ENCODE measurements around the gene ADAMTSL1. TPM values are rescaled to one million over a fixed set of nuclear protein-coding genes. Genes with fewer than 3 reads are reported as not detected.

The ADAMTSL1 gene
- total and polyA plus RNA-seq, 9 donors: 1.2 to 20.0 (median 6.1) TPM

DNA sequence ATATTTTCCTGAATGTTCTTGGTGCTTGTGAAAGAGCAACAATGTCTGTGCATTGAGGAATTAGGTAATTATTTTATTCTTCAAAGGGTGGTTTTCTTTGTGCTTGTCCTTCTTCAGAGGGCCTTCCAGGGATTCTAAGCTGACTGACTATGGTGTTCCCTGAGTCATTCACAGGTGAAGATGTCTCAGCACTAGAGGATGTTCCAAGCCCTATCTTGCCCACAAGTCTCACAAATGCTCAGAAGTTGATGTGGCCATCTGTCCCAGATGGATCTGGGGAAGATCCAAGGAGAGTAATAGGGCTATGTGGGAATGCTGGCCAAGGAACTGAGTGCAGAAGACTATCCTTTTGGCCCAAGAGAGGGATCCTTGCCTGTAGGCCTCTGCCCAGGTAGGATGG is 120.9 kb downstream of the ADAMTSL1 start:
- Histone ChIP-seq H3K4me1 (ENCODE audit: insufficient read depth) (no peaks in the 10 kb centered on the region), H3K27ac (no peak overlapping the region), H3K4me3 (no peak overlapping the region), H3K36me3 (no peaks in the 10 kb centered on the region), H3K9me3 (no peaks in the 10 kb centered on the region), H3K27me3 (no peaks in the 10 kb centered on the region)
- no peak for DNase-seq
- intact Hi-C loops (cut with DNase I): loop anchor here in 1 of 4 donors (5.0 kb wide), 1 partner anchor 68 kb away; no protein-coding TSS in a partner anchor
- TF ChIP-seq POLR2A (IDR thresholded peaks at IDR 0.05) (no peak), CTCF (IDR thresholded peaks at IDR 0.05) (no peak), EP300 (IDR thresholded peaks at IDR 0.05) (no peak)

- Histone ChIP-seq H3K36me3 (no peaks in the 10 kb centered on the region), H3K4me3 (no peak overlapping the region), H3K27me3 (no peaks in the 10 kb centered on the region), H3K27ac (no peak overlapping the region), H3K4me1 (ENCODE audit: insufficient read depth) (no peaks in the 10 kb centered on the region), H3K9me3 (no peaks in the 10 kb centered on the region)
- intact Hi-C loops (cut with DNase I): loop anchor here in 1 of 4 donors (5.0 kb wide), 1 partner anchor 68 kb away; no protein-coding TSS in a partner anchor
- DNase-seq: no peak
- TF ChIP-seq EP300 (IDR thresholded peaks at IDR 0.05) (no peak), CTCF (IDR thresholded peaks at IDR 0.05) (no peak), POLR2A (IDR thresholded peaks at IDR 0.05) (no peak)
- 64 to 81% (median 64%) methylated on average over 3 of the region's 3 CpGs for WGBS, 3 donors
Measured at GRCh38 chr9:18595597-18595996, 121.6 kb downstream of the ADAMTSL1 start.

DNA sequence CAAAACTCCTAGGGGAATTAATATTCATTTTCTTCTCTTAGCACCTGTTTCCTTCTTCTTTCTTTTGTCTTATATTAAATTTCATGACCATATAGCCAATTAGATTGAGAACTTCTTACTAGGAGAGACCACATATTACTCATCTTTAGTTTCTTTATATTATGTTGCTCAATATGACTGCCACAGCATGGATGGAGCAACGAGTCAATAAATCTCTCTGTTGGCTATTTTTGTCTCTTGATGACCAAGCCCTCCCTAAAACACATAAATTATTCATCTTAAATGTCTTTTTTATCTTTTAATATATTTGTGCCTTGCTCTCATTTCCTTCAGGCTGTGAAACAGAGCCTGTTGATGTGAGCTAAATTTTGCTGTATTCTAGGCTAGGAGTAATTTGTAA is 123.0 kb downstream of the ADAMTSL1 start:
- Histone ChIP-seq H3K27me3 (no peaks in the 10 kb centered on the region), H3K9me3 (no peaks in the 10 kb centered on the region), H3K27ac (no peak overlapping the region), H3K4me1 (ENCODE audit: insufficient read depth) (no peaks in the 10 kb centered on the region), H3K36me3 (no peaks in the 10 kb centered on the region), H3K4me3 (no peak overlapping the region)
- intact Hi-C loops (cut with DNase I): loop anchor here in 1 of 4 donors (5.0 kb wide), 1 partner anchor 70 kb away; no protein-coding TSS in a partner anchor
- DNase-seq: no peak
- WGBS, 3 donors: 27 to 36% (median 30%) methylated on average over 1 of the region's 1 CpG
- TF ChIP-seq CTCF (IDR thresholded peaks at IDR 0.05) (no peak), POLR2A (IDR thresholded peaks at IDR 0.05) (no peak), EP300 (IDR thresholded peaks at IDR 0.05) (no peak)

GRCh38 chr9:18598969-18599368 is 125.0 kb downstream of the ADAMTSL1 start:
- 81 to 87% (median 81%) methylated on average over 1 of the region's 1 CpG for WGBS, 3 donors
- DNase-seq: no peak
- intact Hi-C loops (cut with DNase I): loop anchor here in 1 of 4 donors (5.0 kb wide), 1 partner anchor 72 kb away; no protein-coding TSS in a partner anchor
- H3K27me3 ChIP-seq: no peaks in the 10 kb centered on the region
- H3K4me3 ChIP-seq: no peak overlapping the region
- H3K9me3 ChIP-seq: no peaks in the 10 kb centered on the region
- TF ChIP-seq EP300 (IDR thresholded peaks at IDR 0.05) (no peak), CTCF (IDR thresholded peaks at IDR 0.05) (no peak), POLR2A (IDR thresholded peaks at IDR 0.05) (no peak)
- no peak overlapping the region for H3K27ac ChIP-seq
- no peaks in the 10 kb centered on the region for H3K36me3 ChIP-seq
- no peaks in the 10 kb centered on the region for H3K4me1 ChIP-seq (ENCODE audit: insufficient read depth)
